ENCODE results near the gene CTU1.
"Not testable (repeated sequence)": the region's sequence is repeated elsewhere in the genome, so short reads cannot be mapped to it uniquely, and the experiment has no call there.

The CTU1 gene

GRCh38 chr19:51145916-51146493 lies 37.8 kb upstream of the CTU1 start:
- no peak overlapping the region for H3K4me3 ChIP-seq (ENCODE audit: low read depth, low read length)

GRCh38 chr19:51144482-51145045 lies 36.4 kb upstream of the CTU1 start:
- H3K4me3 ChIP-seq (ENCODE audit: low read depth, low read length), result no peak overlapping the region
- no peak for TF ChIP-seq CTCF (IDR thresholded peaks at IDR 0.05; ENCODE audit: low read depth, low read length)

More at GRCh38 chr19:51145916-51146493, 37.8 kb upstream of the CTU1 start:
- TF ChIP-seq CTCF (IDR thresholded peaks at IDR 0.05; ENCODE audit: low read depth, low read length), result no peak

GRCh38 chr19:51143486-51143885 lies 35.3 kb upstream of the CTU1 start:
- H3K4me3 ChIP-seq (ENCODE audit: low read depth, low read length), result no peak overlapping the region
- TF ChIP-seq CTCF (IDR thresholded peaks at IDR 0.05; ENCODE audit: low read depth, low read length), result no peak

GRCh38 chr19:51142809-51143475 lies 34.7 kb upstream of the CTU1 start:
- not testable (repeated sequence) for H3K4me3 ChIP-seq (ENCODE audit: low read depth, low read length)

- H3K4me3 ChIP-seq (ENCODE audit: low read depth, low read length), result no peak within 1 kb of the TSS
- no peak for TF ChIP-seq CTCF (IDR thresholded peaks at IDR 0.05; ENCODE audit: low read depth, low read length)
Observed at GRCh38 chr19:51142119-51142518, 33.9 kb upstream of the CTU1 start, which contains the start of gene SIGLEC7. Gene SIGLEC7 (plus strand): TSS chr19:51142301. CDS start chr19:51142370, 69 bp downstream.

- H3K4me3 ChIP-seq (ENCODE audit: low read depth, low read length), result no peak overlapping the region
- no peak for TF ChIP-seq CTCF (IDR thresholded peaks at IDR 0.05; ENCODE audit: low read depth, low read length)
Observed at GRCh38 chr19:51141181-51141580, 33.0 kb upstream of the CTU1 start.

- H3K4me3 ChIP-seq (ENCODE audit: low read depth, low read length), result no peak overlapping the region
- no peak for TF ChIP-seq CTCF (IDR thresholded peaks at IDR 0.05; ENCODE audit: low read depth, low read length)
Observed at GRCh38 chr19:51140441-51140840, 32.2 kb upstream of the CTU1 start.
